ENCODE measurements around the gene HSF5.
"Not testable (repeated sequence)": the region's sequence is repeated elsewhere in the genome, so short reads cannot be mapped to it uniquely, and the experiment has no call there.

Gene HSF5

GRCh38 chr17:58415371-58416055, 72.7 kb downstream of the HSF5 start:
- no peak for DNase-seq (ENCODE audit: insufficient read length, low spot score)
- no peak for FAIRE-seq

GRCh38 chr17:58414596-58414997, 73.6 kb downstream of the HSF5 start:
- FAIRE-seq (no peak), DNase-seq (ENCODE audit: insufficient read length, low spot score) (no peak)

GRCh38 chr17:58413684-58414083, 74.5 kb downstream of the HSF5 start:
- DNase-seq (ENCODE audit: insufficient read length, low spot score) (no peak), FAIRE-seq (no peak)

GRCh38 chr17:58412961-58413586, 75.1 kb downstream of the HSF5 start:
- DNase-seq (ENCODE audit: insufficient read length, low spot score) (no peak), FAIRE-seq (no peak)

GRCh38 chr17:58412064-58412703, 76.0 kb downstream of the HSF5 start:
- FAIRE-seq, result no peak
- no peak for DNase-seq (ENCODE audit: insufficient read length, low spot score)

GRCh38 chr17:58411408-58411894, 76.8 kb downstream of the HSF5 start:
- FAIRE-seq (no peak), DNase-seq (ENCODE audit: insufficient read length, low spot score) (no peak)

- FAIRE-seq (no peak), DNase-seq (ENCODE audit: insufficient read length, low spot score) (no peak)
Observed at GRCh38 chr17:58410714-58411407, 77.3 kb downstream of the HSF5 start.

- DNase-seq (ENCODE audit: insufficient read length, low spot score) (no peak), FAIRE-seq (no peak)
Observed at GRCh38 chr17:58409432-58409831, 78.8 kb downstream of the HSF5 start.

GRCh38 chr17:58403311-58403710, 84.9 kb downstream of the HSF5 start:
- no peak for FAIRE-seq
- DNase-seq (ENCODE audit: insufficient read length, low spot score), result no peak

- no peak for DNase-seq (ENCODE audit: insufficient read length, low spot score)
- FAIRE-seq, result no peak
Observed at GRCh38 chr17:58402679-58403078, 85.5 kb downstream of the HSF5 start.

- DNase-seq (ENCODE audit: insufficient read length, low spot score) (no peak), FAIRE-seq (no peak)
Observed at GRCh38 chr17:58402047-58402446, 86.2 kb downstream of the HSF5 start.

GRCh38 chr17:58401287-58401686, 86.9 kb downstream of the HSF5 start:
- no peak for FAIRE-seq

GRCh38 chr17:58400826-58401225, 87.4 kb downstream of the HSF5 start:
- no peak for FAIRE-seq
- no peak for DNase-seq (ENCODE audit: insufficient read length, low spot score)

More at GRCh38 chr17:58401287-58401686, 86.9 kb downstream of the HSF5 start:
- no peak for DNase-seq (ENCODE audit: insufficient read length, low spot score)

- DNase-seq (ENCODE audit: insufficient read length, low spot score), result no peak
- no peak for FAIRE-seq
Observed at GRCh38 chr17:58399974-58400373, 88.2 kb downstream of the HSF5 start.

- no peak for FAIRE-seq
- DNase-seq (ENCODE audit: insufficient read length, low spot score), result no peak
Observed at GRCh38 chr17:58398574-58399266, 89.5 kb downstream of the HSF5 start.

- FAIRE-seq, result not testable (repeated sequence)
Observed at GRCh38 chr17:58397421-58397820, 90.8 kb downstream of the HSF5 start.

GRCh38 chr17:58396173-58396572, 92.0 kb downstream of the HSF5 start:
- DNase-seq (ENCODE audit: insufficient read length, low spot score) (no peak), FAIRE-seq (no peak)

More at GRCh38 chr17:58397421-58397820, 90.8 kb downstream of the HSF5 start:
- not testable (repeated sequence) for DNase-seq (ENCODE audit: insufficient read length, low spot score)

GRCh38 chr17:58394534-58395223, 93.5 kb downstream of the HSF5 start:
- FAIRE-seq (no peak), DNase-seq (ENCODE audit: insufficient read length, low spot score) (no peak)

- FAIRE-seq (no peak), DNase-seq (ENCODE audit: insufficient read length, low spot score) (no peak)
Observed at GRCh38 chr17:58391302-58391984, 96.8 kb downstream of the HSF5 start.

Measured in GM19239 (cell line).